HG03139 (cell line): ENCODE data around the gene SPHK1.

Experiments
- ATAC-seq: cut with Tn5 transposase; IDR thresholded peaks from one replicate; pipeline ENCODE4 v1.9.1; 2021; ENCODE audit not compliant: unreplicated experiment

The SPHK1 gene

DNA sequence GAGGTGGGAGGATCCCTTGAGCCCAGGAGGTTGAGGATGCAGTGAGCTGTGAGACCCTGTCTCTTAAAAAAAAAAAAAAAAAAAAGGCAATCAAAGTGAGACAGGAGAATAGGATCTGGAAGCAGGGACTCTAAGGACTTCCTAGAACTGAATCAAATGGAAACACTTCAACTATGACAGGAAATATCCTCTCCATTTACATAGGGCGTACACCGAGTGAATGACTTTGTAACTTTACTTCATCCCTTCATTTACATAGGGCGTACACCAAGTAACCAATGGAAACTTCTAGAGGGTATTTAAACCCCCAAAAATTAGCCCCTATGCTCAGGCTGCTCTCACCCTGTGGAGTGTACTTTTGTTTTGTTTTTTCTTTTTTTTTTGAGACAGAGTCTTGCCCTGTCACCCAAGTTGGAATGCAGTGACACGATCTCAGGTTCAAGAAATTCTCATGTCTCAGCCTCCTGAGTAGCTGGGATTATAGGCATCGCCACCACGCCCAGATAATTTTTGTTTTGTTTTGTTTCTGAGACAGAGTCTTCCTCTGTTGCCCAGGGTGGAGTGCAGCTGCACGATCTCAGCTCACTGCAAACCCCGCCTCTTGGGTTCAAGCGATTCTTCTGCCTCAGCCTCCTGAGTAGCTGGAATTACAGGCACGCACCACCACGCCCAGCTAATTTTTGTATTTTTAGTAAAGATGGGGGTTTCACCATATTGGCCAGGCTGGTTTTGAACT lies 21.1 kb upstream of the SPHK1 start:
- ATAC-seq = no peak

GRCh38 chr17:76365256-76365903 lies 19.0 kb upstream of the SPHK1 start:
- no peak for ATAC-seq

DNA sequence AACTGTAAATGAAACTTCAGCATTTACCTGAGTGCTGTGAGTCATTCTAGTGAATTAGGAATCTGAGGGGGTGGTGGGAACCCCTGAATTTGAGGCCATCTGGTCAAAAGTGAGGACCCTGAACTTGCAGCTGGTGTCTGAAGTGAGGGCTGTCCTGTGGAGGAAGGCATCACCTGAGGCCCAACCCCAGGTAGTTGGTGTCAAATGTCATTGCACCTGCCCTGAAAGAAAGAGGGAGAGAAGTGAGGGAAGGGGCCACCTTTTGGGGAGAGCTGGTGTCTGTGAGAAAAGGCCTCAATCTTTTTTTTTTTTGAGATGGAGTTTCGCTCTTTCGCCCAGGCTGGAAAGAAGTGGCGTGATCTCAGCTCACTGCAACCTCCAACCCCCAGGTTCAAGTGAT lies 18.2 kb upstream of the SPHK1 start:
- ATAC-seq = no peak

- ATAC-seq = no peak
Observed at GRCh38 chr17:76367642-76368041, 16.8 kb upstream of the SPHK1 start.

DNA sequence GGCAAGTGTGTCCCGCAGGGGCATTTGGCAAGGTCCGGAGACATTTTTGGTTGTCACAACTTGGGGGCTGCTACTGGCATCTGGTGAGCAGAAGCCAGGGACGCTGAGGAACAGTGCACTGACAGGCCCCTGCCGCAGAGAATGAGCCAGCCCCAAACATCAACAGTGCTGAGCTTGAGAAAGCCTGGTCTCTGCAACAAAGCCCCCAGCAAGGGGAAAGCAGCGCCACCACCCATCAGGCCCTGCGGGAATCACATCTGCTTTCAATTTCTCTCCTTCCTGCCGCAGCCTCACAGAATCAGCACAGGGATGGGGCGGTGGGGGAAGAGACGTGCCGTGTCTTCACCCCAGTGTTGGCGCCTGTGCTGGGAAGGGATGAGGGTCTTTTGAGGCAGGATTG lies 15.9 kb upstream of the SPHK1 start:
- ATAC-seq = no peak

- ATAC-seq = no peak
Observed at GRCh38 chr17:76369379-76369778, 15.0 kb upstream of the SPHK1 start.

DNA sequence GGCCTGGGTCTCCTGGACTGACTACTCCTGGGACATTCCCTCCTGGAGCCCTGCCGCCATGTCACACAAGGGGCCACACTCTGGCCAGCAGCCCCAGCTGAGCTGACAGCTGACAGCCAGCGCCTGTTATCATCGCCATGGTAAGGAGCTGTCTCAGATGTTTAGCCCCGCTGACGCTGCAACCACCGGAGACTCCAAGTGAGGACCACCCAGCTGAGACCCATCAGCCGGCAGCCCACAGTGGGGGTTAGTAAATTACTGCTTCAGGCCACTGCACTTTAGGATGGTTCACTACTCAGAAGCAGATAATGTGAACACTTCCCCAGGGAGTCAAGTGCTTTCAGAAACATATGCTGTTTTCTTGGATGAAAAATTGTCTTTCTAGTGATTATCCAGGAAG lies 14.6 kb upstream of the SPHK1 start:
- ATAC-seq = no peak

DNA sequence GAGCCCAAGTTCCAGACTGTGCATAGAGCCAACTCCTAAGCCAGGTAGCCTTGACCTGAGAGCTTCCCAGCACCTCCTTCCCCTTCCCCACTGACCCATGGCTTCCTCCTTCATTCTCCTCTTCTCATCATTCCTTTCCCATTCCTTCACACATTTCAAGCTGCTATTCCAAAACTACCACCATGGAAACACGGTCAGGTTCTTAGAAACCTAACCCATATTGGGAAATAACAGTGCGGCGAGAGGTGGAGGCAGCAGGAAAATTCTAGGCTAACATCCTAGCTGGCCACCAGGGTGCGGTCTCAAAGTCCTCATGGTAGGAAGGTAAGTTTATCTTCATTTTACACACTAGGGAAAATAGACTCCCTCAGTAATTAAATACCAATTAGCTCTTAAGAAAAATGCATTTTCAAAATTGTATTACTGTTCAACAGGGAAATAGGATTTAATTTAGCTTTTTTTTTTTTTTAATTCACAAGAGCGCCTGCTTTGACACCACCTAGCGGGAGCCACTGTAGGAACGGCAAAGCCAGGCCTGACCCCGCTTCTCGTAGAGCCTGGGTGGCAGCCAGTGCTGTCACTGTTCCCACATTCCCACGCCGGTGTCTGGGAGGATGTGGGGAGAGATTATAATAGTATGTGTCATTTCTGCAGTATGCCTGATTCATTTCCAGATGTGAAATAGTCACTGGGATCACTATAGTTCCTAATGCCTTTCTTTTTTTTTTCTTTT lies 14.0 kb upstream of the SPHK1 start:
- no peak for ATAC-seq

DNA sequence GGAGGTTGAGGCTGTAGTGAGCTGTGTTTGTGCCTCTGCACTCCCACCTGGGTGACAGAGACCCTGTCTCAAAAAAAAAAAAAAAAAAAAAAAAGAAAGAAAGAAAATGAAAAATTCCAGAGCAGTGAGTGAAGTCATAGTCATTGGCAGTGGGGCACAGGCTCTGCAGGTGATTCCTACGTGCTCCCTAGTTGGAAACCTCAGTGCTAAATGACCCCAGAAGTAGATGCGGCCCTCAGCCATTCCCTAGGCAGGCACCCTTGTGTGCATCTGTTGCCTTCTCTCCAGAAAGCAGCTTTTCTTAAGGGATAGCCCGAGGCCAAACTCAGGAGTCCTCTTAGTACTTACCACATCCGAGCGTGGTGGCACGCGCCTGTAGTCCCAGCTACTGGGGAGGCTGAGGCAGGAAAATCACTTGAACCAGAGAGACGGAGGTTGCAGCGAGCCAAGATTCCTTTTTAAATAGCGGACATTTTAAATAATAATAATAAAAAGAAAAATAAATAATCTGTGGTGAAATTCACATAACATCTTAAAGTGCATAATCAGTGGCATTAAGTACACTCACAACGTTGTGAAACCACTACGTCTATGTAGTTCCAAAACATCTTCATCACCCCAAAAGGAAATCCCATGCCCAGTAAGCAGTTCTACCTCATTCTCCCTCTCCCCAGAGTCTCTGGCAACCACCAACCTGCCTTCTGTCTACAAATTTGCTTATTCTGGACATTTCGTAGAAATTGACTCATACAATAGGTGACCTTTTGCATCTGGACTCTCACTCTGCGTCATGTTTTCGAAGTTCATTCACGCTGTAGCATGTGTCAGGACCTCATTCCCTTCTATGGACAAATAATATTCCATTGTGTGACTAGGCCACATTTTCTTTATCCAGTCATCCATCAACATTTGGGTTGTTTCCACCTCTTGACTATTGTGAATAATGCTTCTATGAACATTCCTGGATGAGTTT lies 12.5 kb upstream of the SPHK1 start:
- ATAC-seq = no peak

- no peak for ATAC-seq
Observed at GRCh38 chr17:76376318-76377133, 7.9 kb upstream of the SPHK1 start.

- ATAC-seq = no peak
Observed at GRCh38 chr17:76378548-76379274, 5.7 kb upstream of the SPHK1 start.

DNA sequence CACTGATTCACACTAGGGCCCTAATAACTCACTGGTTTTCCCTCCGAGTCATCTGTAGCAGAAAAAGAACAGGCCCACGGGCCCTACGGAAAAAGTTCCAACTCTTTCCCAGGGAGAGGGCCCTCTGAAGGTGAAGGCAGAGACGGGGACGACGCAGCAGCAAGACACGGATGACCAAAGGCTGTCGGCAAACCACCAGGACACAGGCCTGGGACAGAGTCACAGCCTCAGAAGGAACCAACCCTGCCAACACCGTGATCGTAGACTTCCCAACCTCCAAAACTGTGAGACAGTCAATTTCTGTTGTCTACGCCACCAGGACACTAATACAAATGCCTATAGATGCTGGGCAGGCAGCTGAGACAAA lies 5.2 kb upstream of the SPHK1 start:
- ATAC-seq = no peak

- no peak for ATAC-seq
Observed at GRCh38 chr17:76379646-76380376, 4.6 kb upstream of the SPHK1 start.

DNA sequence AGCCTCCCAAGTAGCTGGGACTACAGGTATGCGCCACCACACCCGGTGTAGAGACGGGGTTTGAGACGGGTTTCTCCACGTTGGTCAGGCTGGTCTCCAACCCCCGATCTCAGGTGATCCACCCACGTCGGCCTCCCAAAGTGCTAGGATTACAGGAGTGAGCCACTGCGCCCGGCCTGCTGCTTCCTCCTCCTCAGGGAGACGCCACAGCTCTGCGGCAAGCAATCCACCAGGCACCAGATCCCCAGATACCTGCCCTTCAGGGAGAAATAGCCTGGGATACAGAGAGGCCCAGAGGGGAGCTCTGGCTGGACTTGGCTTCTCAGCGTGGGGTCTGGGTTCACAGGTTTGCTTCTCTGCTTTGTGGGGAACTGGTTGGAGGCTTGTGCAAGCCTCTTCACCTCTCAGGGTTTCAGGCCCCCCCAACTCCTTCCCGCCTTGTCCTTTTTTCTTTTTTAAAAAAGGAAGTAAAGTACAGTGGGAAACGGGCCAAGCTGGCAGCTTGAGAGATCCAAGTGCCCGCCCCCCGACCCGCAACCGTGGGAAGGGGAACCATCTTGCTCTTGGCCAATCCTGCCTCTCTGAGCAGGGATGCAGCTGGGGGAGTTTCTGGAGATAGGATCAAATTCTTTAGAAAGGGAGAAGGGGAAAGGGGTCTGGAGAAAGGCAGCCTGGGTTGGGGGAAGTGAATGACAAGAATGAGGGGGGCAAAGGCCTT lies 2.6 kb upstream of the SPHK1 start:
- ATAC-seq = no peak

GRCh38 chr17:76382351-76382802 lies 2.0 kb upstream of the SPHK1 start:
- ATAC-seq = no peak

- ATAC-seq = no peak
Observed at GRCh38 chr17:76382803-76383545, 1.4 kb upstream of the SPHK1 start.

GRCh38 chr17:76383546-76384221 lies 725 bp upstream of the SPHK1 start:
- ATAC-seq = no peak
